ENCODE data around the gene B4GALT5.

B4GALT5 gene

GRCh38 chr20:49644980-49645565 lies 68.6 kb downstream of the B4GALT5 start:
- peaks cover 87% of the 10 kb centered on the region for H3K36me3 ChIP-seq (ENCODE audit: control insufficient read depth, low read depth, low read length)
- no peaks in the 10 kb centered on the region for H3K9me3 ChIP-seq (ENCODE audit: control insufficient read depth, low read depth, low read length)
- H3K27ac ChIP-seq (ENCODE audit: low read length), result no peak overlapping the region
- no peaks in the 10 kb centered on the region for H3K27me3 ChIP-seq (ENCODE audit: control insufficient read depth, insufficient read depth, low read length)
- no peak overlapping the region for H3K4me3 ChIP-seq (ENCODE audit: low read length)
- no peak overlapping the region for H3K9ac ChIP-seq (ENCODE audit: low read length)
- H3K4me1 ChIP-seq (ENCODE audit: control insufficient read depth, low read depth, low read length), result no peaks in the 10 kb centered on the region

GRCh38 chr20:49642816-49643215 lies 70.9 kb downstream of the B4GALT5 start:
- no peak overlapping the region for H3K9ac ChIP-seq (ENCODE audit: low read length)
- H3K4me3 ChIP-seq (ENCODE audit: low read length), result no peak overlapping the region
- no peak overlapping the region for H3K27ac ChIP-seq (ENCODE audit: low read length)
- no peaks in the 10 kb centered on the region for H3K9me3 ChIP-seq (ENCODE audit: control insufficient read depth, low read depth, low read length)
- no peaks in the 10 kb centered on the region for H3K27me3 ChIP-seq (ENCODE audit: control insufficient read depth, insufficient read depth, low read length)
- H3K36me3 ChIP-seq (ENCODE audit: control insufficient read depth, low read depth, low read length), result peaks cover 86% of the 10 kb centered on the region
- no peaks in the 10 kb centered on the region for H3K4me1 ChIP-seq (ENCODE audit: control insufficient read depth, low read depth, low read length)

- H3K4me3 ChIP-seq (ENCODE audit: low read length), result no peak overlapping the region
- H3K27ac ChIP-seq (ENCODE audit: low read length), result no peak overlapping the region
- no peaks in the 10 kb centered on the region for H3K27me3 ChIP-seq (ENCODE audit: control insufficient read depth, insufficient read depth, low read length)
- peaks cover 83% of the 10 kb centered on the region for H3K36me3 ChIP-seq (ENCODE audit: control insufficient read depth, low read depth, low read length)
- no peak overlapping the region for H3K9ac ChIP-seq (ENCODE audit: low read length)
- no peaks in the 10 kb centered on the region for H3K9me3 ChIP-seq (ENCODE audit: control insufficient read depth, low read depth, low read length)
- no peaks in the 10 kb centered on the region for H3K4me1 ChIP-seq (ENCODE audit: control insufficient read depth, low read depth, low read length)
Observed at GRCh38 chr20:49641683-49642656, 71.7 kb downstream of the B4GALT5 start.

GRCh38 chr20:49637046-49637637 lies 76.5 kb downstream of the B4GALT5 start:
- Histone ChIP-seq H3K4me1 (ENCODE audit: control insufficient read depth, low read depth, low read length) (peaks cover 14% of the 10 kb centered on the region), H3K36me3 (ENCODE audit: control insufficient read depth, low read depth, low read length) (peaks cover 63% of the 10 kb centered on the region)

GRCh38 chr20:49636447-49636846 lies 77.2 kb downstream of the B4GALT5 start:
- Histone ChIP-seq H3K27ac (ENCODE audit: low read length) (no peak overlapping the region), H3K4me3 (ENCODE audit: low read length) (no peak overlapping the region)

More at GRCh38 chr20:49637046-49637637, 76.5 kb downstream of the B4GALT5 start:
- Histone ChIP-seq H3K27me3 (ENCODE audit: control insufficient read depth, insufficient read depth, low read length) (no peaks in the 10 kb centered on the region), H3K9me3 (ENCODE audit: control insufficient read depth, low read depth, low read length) (no peaks in the 10 kb centered on the region), H3K27ac (ENCODE audit: low read length) (no peak overlapping the region), H3K9ac (ENCODE audit: low read length) (no peak overlapping the region), H3K4me3 (ENCODE audit: low read length) (no peak overlapping the region)

GRCh38 chr20:49635866-49636265 lies 77.8 kb downstream of the B4GALT5 start:
- Histone ChIP-seq H3K27me3 (ENCODE audit: control insufficient read depth, insufficient read depth, low read length) (no peaks in the 10 kb centered on the region), H3K4me3 (ENCODE audit: low read length) (no peak overlapping the region), H3K9ac (ENCODE audit: low read length) (no peak overlapping the region), H3K36me3 (ENCODE audit: control insufficient read depth, low read depth, low read length) (peaks cover 50% of the 10 kb centered on the region), H3K27ac (ENCODE audit: low read length) (no peak overlapping the region), H3K4me1 (ENCODE audit: control insufficient read depth, low read depth, low read length) (peaks cover 17% of the 10 kb centered on the region), H3K9me3 (ENCODE audit: control insufficient read depth, low read depth, low read length) (no peaks in the 10 kb centered on the region)

More at GRCh38 chr20:49636447-49636846, 77.2 kb downstream of the B4GALT5 start:
- H3K36me3 ChIP-seq (ENCODE audit: control insufficient read depth, low read depth, low read length), result peaks cover 56% of the 10 kb centered on the region
- no peaks in the 10 kb centered on the region for H3K9me3 ChIP-seq (ENCODE audit: control insufficient read depth, low read depth, low read length)
- H3K9ac ChIP-seq (ENCODE audit: low read length), result no peak overlapping the region
- peaks cover 17% of the 10 kb centered on the region for H3K4me1 ChIP-seq (ENCODE audit: control insufficient read depth, low read depth, low read length)
- H3K27me3 ChIP-seq (ENCODE audit: control insufficient read depth, insufficient read depth, low read length), result no peaks in the 10 kb centered on the region

GRCh38 chr20:49635166-49635565 lies 78.5 kb downstream of the B4GALT5 start:
- no peak overlapping the region for H3K9ac ChIP-seq (ENCODE audit: low read length)
- no peak overlapping the region for H3K27ac ChIP-seq (ENCODE audit: low read length)
- peaks cover 43% of the 10 kb centered on the region for H3K36me3 ChIP-seq (ENCODE audit: control insufficient read depth, low read depth, low read length)
- peaks cover 17% of the 10 kb centered on the region for H3K4me1 ChIP-seq (ENCODE audit: control insufficient read depth, low read depth, low read length)
- H3K9me3 ChIP-seq (ENCODE audit: control insufficient read depth, low read depth, low read length), result no peaks in the 10 kb centered on the region
- H3K4me3 ChIP-seq (ENCODE audit: low read length), result no peak overlapping the region
- H3K27me3 ChIP-seq (ENCODE audit: control insufficient read depth, insufficient read depth, low read length), result no peaks in the 10 kb centered on the region

- Histone ChIP-seq H3K4me3 (ENCODE audit: low read length) (no peak overlapping the region), H3K36me3 (ENCODE audit: control insufficient read depth, low read depth, low read length) (peaks cover 33% of the 10 kb centered on the region), H3K9me3 (ENCODE audit: control insufficient read depth, low read depth, low read length) (no peaks in the 10 kb centered on the region), H3K27me3 (ENCODE audit: control insufficient read depth, insufficient read depth, low read length) (no peaks in the 10 kb centered on the region), H3K9ac (ENCODE audit: low read length) (no peak overlapping the region), H3K4me1 (ENCODE audit: control insufficient read depth, low read depth, low read length) (peaks cover 17% of the 10 kb centered on the region), H3K27ac (ENCODE audit: low read length) (no peak overlapping the region)
Observed at GRCh38 chr20:49634116-49634515, 79.6 kb downstream of the B4GALT5 start.

GRCh38 chr20:49633643-49634042 lies 80.0 kb downstream of the B4GALT5 start:
- Histone ChIP-seq H3K27me3 (ENCODE audit: control insufficient read depth, insufficient read depth, low read length) (no peaks in the 10 kb centered on the region), H3K9ac (ENCODE audit: low read length) (no peak overlapping the region), H3K36me3 (ENCODE audit: control insufficient read depth, low read depth, low read length) (peaks cover 30% of the 10 kb centered on the region), H3K4me1 (ENCODE audit: control insufficient read depth, low read depth, low read length) (peaks cover 17% of the 10 kb centered on the region), H3K27ac (ENCODE audit: low read length) (no peak overlapping the region), H3K4me3 (ENCODE audit: low read length) (no peak overlapping the region), H3K9me3 (ENCODE audit: control insufficient read depth, low read depth, low read length) (no peaks in the 10 kb centered on the region)

- Histone ChIP-seq H3K4me3 (ENCODE audit: low read length) (no peak overlapping the region), H3K27ac (ENCODE audit: low read length) (no peak overlapping the region), H3K9me3 (ENCODE audit: control insufficient read depth, low read depth, low read length) (no peaks in the 10 kb centered on the region), H3K36me3 (ENCODE audit: control insufficient read depth, low read depth, low read length) (peaks cover 24% of the 10 kb centered on the region), H3K4me1 (ENCODE audit: control insufficient read depth, low read depth, low read length) (peaks cover 17% of the 10 kb centered on the region), H3K9ac (ENCODE audit: low read length) (no peak overlapping the region), H3K27me3 (ENCODE audit: control insufficient read depth, insufficient read depth, low read length) (no peaks in the 10 kb centered on the region)
Observed at GRCh38 chr20:49633023-49633422, 80.7 kb downstream of the B4GALT5 start.

- Histone ChIP-seq H3K9ac (ENCODE audit: low read length) (no peak overlapping the region), H3K4me3 (ENCODE audit: low read length) (no peak overlapping the region), H3K9me3 (ENCODE audit: control insufficient read depth, low read depth, low read length) (no peaks in the 10 kb centered on the region), H3K27me3 (ENCODE audit: control insufficient read depth, insufficient read depth, low read length) (no peaks in the 10 kb centered on the region), H3K4me1 (ENCODE audit: control insufficient read depth, low read depth, low read length) (peaks cover 17% of the 10 kb centered on the region), H3K36me3 (ENCODE audit: control insufficient read depth, low read depth, low read length) (peaks cover 17% of the 10 kb centered on the region), H3K27ac (ENCODE audit: low read length) (no peak overlapping the region)
Observed at GRCh38 chr20:49631856-49632418, 81.7 kb downstream of the B4GALT5 start.

Measured in iPS-18a (cell line).